Fibroblast of skin of right quadriceps (primary cell): Measurements from ENCODE around the gene PANK3.
"Not testable (repeated sequence)": the region's sequence is repeated elsewhere in the genome, so short reads cannot be mapped to it uniquely, and the experiment has no call there.

Experiments used
- DNase-seq: peaks from one replicate; pipeline ENCODE4 v3.0.0-alpha.2; 2013

Gene PANK3

GRCh38 chr5:168591302-168592013 lies 12.3 kb upstream of the PANK3 start:
- no peak for DNase-seq

- no peak for DNase-seq
Observed at GRCh38 chr5:168590666-168591065, 11.5 kb upstream of the PANK3 start.

- DNase-seq: no peak
Observed at GRCh38 chr5:168587987-168588386, 8.8 kb upstream of the PANK3 start.

- no peak for DNase-seq
Observed at GRCh38 chr5:168585119-168585856, 6.1 kb upstream of the PANK3 start.

GRCh38 chr5:168583742-168584482 lies 4.7 kb upstream of the PANK3 start:
- DNase-seq: no peak

- peak; percentile 7 for DNase-seq
Observed at GRCh38 chr5:168580814-168581469, 1.8 kb upstream of the PANK3 start.

- DNase-seq: peak; percentile 15
Observed at GRCh38 chr5:168580227-168580508, 1.0 kb upstream of the PANK3 start.

GRCh38 chr5:168579488-168580226 lies 489 bp upstream of the PANK3 start:
- peak; percentile 99 for DNase-seq

- DNase-seq: peak; percentile 10
Observed at GRCh38 chr5:168578006-168578405, 1.2 kb downstream of the PANK3 start.

GRCh38 chr5:168575391-168576372 lies 3.5 kb downstream of the PANK3 start:
- no peak for DNase-seq

- DNase-seq: not testable (repeated sequence)
Observed at GRCh38 chr5:168574156-168574555, 5.0 kb downstream of the PANK3 start.

GRCh38 chr5:168573663-168574062 lies 5.5 kb downstream of the PANK3 start:
- not testable (repeated sequence) for DNase-seq

GRCh38 chr5:168570490-168571328 lies 8.5 kb downstream of the PANK3 start:
- no peak for DNase-seq

- no peak for DNase-seq
Observed at GRCh38 chr5:168568738-168569137, 10.4 kb downstream of the PANK3 start.

- no peak for DNase-seq
Observed at GRCh38 chr5:168563959-168564358, 15.2 kb downstream of the PANK3 start.

GRCh38 chr5:168562279-168562678 lies 16.9 kb downstream of the PANK3 start:
- DNase-seq: no peak

GRCh38 chr5:168557389-168557788 lies 21.8 kb downstream of the PANK3 start:
- no peak for DNase-seq

GRCh38 chr5:168553377-168554130 lies 25.6 kb downstream of the PANK3 start:
- no peak for DNase-seq

GRCh38 chr5:168552146-168552545 lies 27.0 kb downstream of the PANK3 start:
- peak; percentile 92 for DNase-seq

GRCh38 chr5:168550656-168551055 lies 28.5 kb downstream of the PANK3 start:
- no peak for DNase-seq
